Measurements from ENCODE around the gene ABCG2. TPM values are rescaled to one million over a fixed set of nuclear protein-coding genes. Genes with fewer than 3 reads are reported as not detected.
"Not testable (repeated sequence)": the region's sequence is repeated elsewhere in the genome, so short reads cannot be mapped to it uniquely, and the experiment has no call there.

Gene ABCG2
- total and polyA plus RNA-seq, 9 donors, result 3.4 to 6.5 (median 4.4) TPM

GRCh38 chr4:88169298-88169697, 10.9 kb upstream of the ABCG2 start:
- no peaks in the 10 kb centered on the region for H3K27me3 ChIP-seq (ENCODE audit: control insufficient read depth, insufficient read depth, low read length)
- no CpG with 5 or more reads among the region's 2 CpGs for WGBS (ENCODE audit: insufficient coverage)
- H3K9me3 ChIP-seq (replicated peaks; ENCODE audit: control insufficient read depth, low read depth, low read length), result no peaks in the 10 kb centered on the region
- no peak overlapping the region for H3K27ac ChIP-seq (ENCODE audit: low read length)
- no peak overlapping the region for H3K4me3 ChIP-seq (ENCODE audit: low read length)
- H3K4me1 ChIP-seq (ENCODE audit: control insufficient read depth, insufficient read depth, low read length), result no peaks in the 10 kb centered on the region
- DNase-seq, result no peak
- H3K36me3 ChIP-seq (ENCODE audit: control insufficient read depth, insufficient read depth, low read length), result no peaks in the 10 kb centered on the region

GRCh38 chr4:88166608-88167007, 8.2 kb upstream of the ABCG2 start:
- H3K27ac ChIP-seq (ENCODE audit: low read length), result no peak overlapping the region
- no peaks in the 10 kb centered on the region for H3K27me3 ChIP-seq (ENCODE audit: control insufficient read depth, insufficient read depth, low read length)
- H3K4me1 ChIP-seq (ENCODE audit: control insufficient read depth, insufficient read depth, low read length), result peaks cover 4% of the 10 kb centered on the region
- H3K9me3 ChIP-seq (replicated peaks; ENCODE audit: control insufficient read depth, low read depth, low read length), result no peaks in the 10 kb centered on the region
- H3K4me3 ChIP-seq (ENCODE audit: low read length), result no peak overlapping the region
- DNase-seq, result no peak
- 92% methylated on average over 1 of the region's 3 CpGs for WGBS (ENCODE audit: insufficient coverage)
- no peaks in the 10 kb centered on the region for H3K36me3 ChIP-seq (ENCODE audit: control insufficient read depth, insufficient read depth, low read length)

GRCh38 chr4:88163336-88163735, 4.9 kb upstream of the ABCG2 start:
- Histone ChIP-seq H3K27me3 (ENCODE audit: control insufficient read depth, insufficient read depth, low read length) (peaks cover 1% of the 10 kb centered on the region), H3K27ac (ENCODE audit: low read length) (no peak overlapping the region), H3K36me3 (ENCODE audit: control insufficient read depth, insufficient read depth, low read length) (no peaks in the 10 kb centered on the region), H3K4me1 (ENCODE audit: control insufficient read depth, insufficient read depth, low read length) (peaks cover 10% of the 10 kb centered on the region), H3K9me3 (replicated peaks; ENCODE audit: control insufficient read depth, low read depth, low read length) (no peaks in the 10 kb centered on the region), H3K4me3 (ENCODE audit: low read length) (no peak overlapping the region)
- peak; percentile 24 for DNase-seq
- WGBS (ENCODE audit: insufficient coverage), result 31% methylated on average over 5 of the region's 6 CpGs

- peaks cover 4% of the 10 kb centered on the region for H3K27me3 ChIP-seq (ENCODE audit: control insufficient read depth, insufficient read depth, low read length)
These were observed 4.2 kb upstream of the ABCG2 start for GRCh38 chr4:88162626-88163025.

GRCh38 chr4:88159229-88159725, 838 bp upstream of the ABCG2 start:
- Histone ChIP-seq H3K27me3 (ENCODE audit: control insufficient read depth, insufficient read depth, low read length) (peaks cover 4% of the 10 kb centered on the region), H3K9me3 (replicated peaks; ENCODE audit: control insufficient read depth, low read depth, low read length) (no peaks in the 10 kb centered on the region), H3K27ac (ENCODE audit: low read length) (no peak overlapping the region), H3K4me1 (ENCODE audit: control insufficient read depth, insufficient read depth, low read length) (peaks cover 14% of the 10 kb centered on the region), H3K4me3 (ENCODE audit: low read length) (peak overlapping the region; percentile 52), H3K36me3 (ENCODE audit: control insufficient read depth, insufficient read depth, low read length) (no peaks in the 10 kb centered on the region)
- no peak for DNase-seq
- WGBS (ENCODE audit: insufficient coverage), result 9% methylated on average over 9 of the region's 14 CpGs

More at GRCh38 chr4:88162626-88163025, 4.2 kb upstream of the ABCG2 start:
- Histone ChIP-seq H3K4me3 (ENCODE audit: low read length) (no peak overlapping the region), H3K36me3 (ENCODE audit: control insufficient read depth, insufficient read depth, low read length) (no peaks in the 10 kb centered on the region), H3K9me3 (replicated peaks; ENCODE audit: control insufficient read depth, low read depth, low read length) (no peaks in the 10 kb centered on the region), H3K4me1 (ENCODE audit: control insufficient read depth, insufficient read depth, low read length) (peaks cover 14% of the 10 kb centered on the region), H3K27ac (ENCODE audit: low read length) (no peak overlapping the region)
- DNase-seq, result no peak

GRCh38 chr4:88158038-88158488, 376 bp downstream of the ABCG2 start:
- no peak for DNase-seq
- H3K27me3 ChIP-seq (ENCODE audit: control insufficient read depth, insufficient read depth, low read length), result peaks cover 4% of the 10 kb centered on the region
- no peaks in the 10 kb centered on the region for H3K9me3 ChIP-seq (replicated peaks; ENCODE audit: control insufficient read depth, low read depth, low read length)
- no peak overlapping the region for H3K27ac ChIP-seq (ENCODE audit: low read length)
- no peaks in the 10 kb centered on the region for H3K36me3 ChIP-seq (ENCODE audit: control insufficient read depth, insufficient read depth, low read length)
- WGBS (ENCODE audit: insufficient coverage), result 40% methylated on average over 1 of the region's 12 CpGs
- peaks cover 14% of the 10 kb centered on the region for H3K4me1 ChIP-seq (ENCODE audit: control insufficient read depth, insufficient read depth, low read length)
- peak overlapping the region; percentile 52 for H3K4me3 ChIP-seq (ENCODE audit: low read length)

GRCh38 chr4:88152331-88152730, 6.1 kb downstream of the ABCG2 start:
- H3K9me3 ChIP-seq (replicated peaks; ENCODE audit: control insufficient read depth, low read depth, low read length); DNase-seq; H3K27me3 ChIP-seq (ENCODE audit: control insufficient read depth, insufficient read depth, low read length); H3K27ac ChIP-seq (ENCODE audit: low read length); H3K4me3 ChIP-seq (ENCODE audit: low read length); H3K4me1 ChIP-seq (ENCODE audit: control insufficient read depth, insufficient read depth, low read length); H3K36me3 ChIP-seq (ENCODE audit: control insufficient read depth, insufficient read depth, low read length): not testable (repeated sequence)
- 73% methylated on average over 8 of the region's 8 CpGs for WGBS (ENCODE audit: insufficient coverage)

GRCh38 chr4:88148560-88148959, 9.9 kb downstream of the ABCG2 start:
- Histone ChIP-seq H3K4me1 (ENCODE audit: control insufficient read depth, insufficient read depth, low read length) (no peaks in the 10 kb centered on the region), H3K27ac (ENCODE audit: low read length) (no peak overlapping the region), H3K4me3 (ENCODE audit: low read length) (no peak overlapping the region), H3K27me3 (ENCODE audit: control insufficient read depth, insufficient read depth, low read length) (no peaks in the 10 kb centered on the region), H3K9me3 (replicated peaks; ENCODE audit: control insufficient read depth, low read depth, low read length) (no peaks in the 10 kb centered on the region), H3K36me3 (ENCODE audit: control insufficient read depth, insufficient read depth, low read length) (no peaks in the 10 kb centered on the region)
- DNase-seq, result no peak
- no CpG with 5 or more reads among the region's 2 CpGs for WGBS (ENCODE audit: insufficient coverage)

GRCh38 chr4:88147799-88148217, 10.6 kb downstream of the ABCG2 start:
- DNase-seq, result no peak
- H3K4me3 ChIP-seq (ENCODE audit: low read length), result no peak overlapping the region
- no peak overlapping the region for H3K27ac ChIP-seq (ENCODE audit: low read length)
- H3K9me3 ChIP-seq (replicated peaks; ENCODE audit: control insufficient read depth, low read depth, low read length), result no peaks in the 10 kb centered on the region
- H3K36me3 ChIP-seq (ENCODE audit: control insufficient read depth, insufficient read depth, low read length), result no peaks in the 10 kb centered on the region
- H3K27me3 ChIP-seq (ENCODE audit: control insufficient read depth, insufficient read depth, low read length), result no peaks in the 10 kb centered on the region
- WGBS (ENCODE audit: insufficient coverage), result 24% methylated on average over 2 of the region's 4 CpGs
- H3K4me1 ChIP-seq (ENCODE audit: control insufficient read depth, insufficient read depth, low read length), result no peaks in the 10 kb centered on the region

- H3K9me3 ChIP-seq (replicated peaks; ENCODE audit: control insufficient read depth, low read depth, low read length), result no peaks in the 10 kb centered on the region
- H3K4me3 ChIP-seq (ENCODE audit: low read length), result no peak overlapping the region
- no peaks in the 10 kb centered on the region for H3K4me1 ChIP-seq (ENCODE audit: control insufficient read depth, insufficient read depth, low read length)
- H3K27ac ChIP-seq (ENCODE audit: low read length), result no peak overlapping the region
- DNase-seq, result no peak
- no peaks in the 10 kb centered on the region for H3K36me3 ChIP-seq (ENCODE audit: control insufficient read depth, insufficient read depth, low read length)
- H3K27me3 ChIP-seq (ENCODE audit: control insufficient read depth, insufficient read depth, low read length), result no peaks in the 10 kb centered on the region
These were observed 11.5 kb downstream of the ABCG2 start for GRCh38 chr4:88146891-88147290.

GRCh38 chr4:88144866-88145300, 13.6 kb downstream of the ABCG2 start:
- no peaks in the 10 kb centered on the region for H3K9me3 ChIP-seq (replicated peaks; ENCODE audit: control insufficient read depth, low read depth, low read length)
- no peaks in the 10 kb centered on the region for H3K27me3 ChIP-seq (ENCODE audit: control insufficient read depth, insufficient read depth, low read length)
- no peak for DNase-seq
- no peaks in the 10 kb centered on the region for H3K36me3 ChIP-seq (ENCODE audit: control insufficient read depth, insufficient read depth, low read length)
- no CpG with 5 or more reads among the region's 3 CpGs for WGBS (ENCODE audit: insufficient coverage)
- no peak overlapping the region for H3K4me3 ChIP-seq (ENCODE audit: low read length)
- no peaks in the 10 kb centered on the region for H3K4me1 ChIP-seq (ENCODE audit: control insufficient read depth, insufficient read depth, low read length)
- H3K27ac ChIP-seq (ENCODE audit: low read length), result no peak overlapping the region
